Hepatocyte (in vitro differentiated cells): ENCODE results near the gene KIF5A. TPM values are rescaled to one million over a fixed set of nuclear protein-coding genes. Genes with fewer than 3 reads are reported as not detected.

Source experiments
- DNase-seq: peaks from one replicate; pipeline ENCODE4 v3.0.0-alpha.2; 2016; ENCODE audit warnings: low spot score
- H2AFZ ChIP-seq: fragments of 200-600 bp; sonication (generic); 2 replicates; pipeline ENCODE4 v1.6.0; 2016; ENCODE audit warnings: antibody characterized with exemption, mild to moderate bottlenecking
- H3K27ac ChIP-seq: fragments of 200-600 bp; sonication (generic); 2 replicates; pipeline ENCODE4 v1.5.1; 2016; ENCODE audit warnings: mild to moderate bottlenecking
- H3K27me3 ChIP-seq: fragments of 200-600 bp; sonication (generic); 2 replicates; pipeline ENCODE4 v1.6.1; 2016
- H3K36me3 ChIP-seq: fragments of 200-600 bp; sonication (generic); replicated peaks from 2 replicates; pipeline ENCODE4 v1.5.1; 2016; ENCODE audit warnings: low read depth; ENCODE audit not compliant: insufficient read depth
- H3K4me1 ChIP-seq: fragments of 200-600 bp; sonication (generic); 2 replicates; pipeline ENCODE4 v1.5.1; 2016; ENCODE audit warnings: mild to moderate bottlenecking, moderate library complexity; ENCODE audit not compliant: insufficient read depth
- H3K4me2 ChIP-seq: fragments of 200-600 bp; sonication (generic); 2 replicates; pipeline ENCODE4 v1.6.0; 2016
- H3K4me3 ChIP-seq: fragments of 200-600 bp; sonication (generic); 2 replicates; pipeline ENCODE4 v1.5.1; 2016; ENCODE audit warnings: mild to moderate bottlenecking
- H3K79me2 ChIP-seq: fragments of 200-600 bp; sonication (generic); 2 replicates; pipeline ENCODE4 v1.6.0; 2017; ENCODE audit warnings: mild to moderate bottlenecking
- H3K9me2 ChIP-seq: fragments of 200-600 bp; sonication (generic); replicated peaks from 2 replicates; pipeline ENCODE4 v1.6.0; 2017; ENCODE audit warnings: mild to moderate bottlenecking; ENCODE audit not compliant: insufficient read depth
- H3K9me3 ChIP-seq: fragments of 200-600 bp; sonication (generic); 2 replicates; pipeline ENCODE4 v1.5.1; 2016; ENCODE audit warnings: low read depth, mild to moderate bottlenecking
- H4K20me1 ChIP-seq: fragments of 200-600 bp; sonication (generic); 2 replicates; pipeline ENCODE4 v1.6.0; 2016; ENCODE audit warnings: mild to moderate bottlenecking; ENCODE audit not compliant: insufficient read depth, poor library complexity, severe bottlenecking
- CTCF ChIP-seq: fragments of 200-600 bp; sonication (generic); IDR thresholded peaks from 2 replicates; pipeline ENCODE4 v1.5.1; 2016; ENCODE audit warnings: antibody characterized with exemption, mild to moderate bottlenecking; ENCODE audit not compliant: poor library complexity
- EZH2 ChIP-seq: fragments of 200-600 bp; sonication (generic); IDR thresholded peaks from 2 replicates; pipeline ENCODE4 v1.6.1; 2016; ENCODE audit warnings: antibody characterized with exemption, mild to moderate bottlenecking, borderline replicate concordance
- EZH2phosphoT487 ChIP-seq: fragments of 200-600 bp; sonication (generic); IDR thresholded peaks from one replicate; pipeline ENCODE4 v1.6.1; 2018; ENCODE audit warnings: antibody characterized with exemption, mild to moderate bottlenecking, low read depth, moderate library complexity; ENCODE audit not compliant: unreplicated experiment, severe bottlenecking
- WGBS: methylation state at CpG from one replicate; pipeline ENCODE4 v1.1.6; 2016; ENCODE audit warnings: low lambda C conversion rate; ENCODE audit errors: missing lambda C conversion rate; 5-methylcytosine and 5-hydroxymethylcytosine counted together
- polyA plus RNA-seq: library from polyadenylated mRNA; unstranded; fragments of >200 nt; fragmentation: Nextera tagmentation; extraction: Ambion mirVana; gene quantifications from 2 replicates; pipeline ENCODE4 v1.2.1, GENCODE V29; 2016
- total RNA-seq: library from RNA; depleted of rRNA; stranded (reverse); fragments of >200 nt; gene quantifications from 2 replicates; pipeline ENCODE4 v1.2.3, GENCODE V29; 2014

Gene KIF5A
- total and polyA plus RNA-seq, 2 experiments from 2014 or later, result 0.03 to 0.18 TPM

- no peaks in the 10 kb centered on the region for H4K20me1 ChIP-seq
- 25% methylated on average over 21 of the region's 34 CpGs for WGBS
- H2AFZ ChIP-seq, result peak overlapping the region; percentile 94
- H3K9me3 ChIP-seq, result no peaks in the 10 kb centered on the region
- no peaks in the 10 kb centered on the region for H3K36me3 ChIP-seq
- H3K9me2 ChIP-seq, result no peaks in the 10 kb centered on the region
- H3K4me1 ChIP-seq, result peaks cover 20% of the 10 kb centered on the region
- no peak for DNase-seq
- peak; percentile 42 for TF ChIP-seq EZH2
- TF ChIP-seq CTCF, result no peak
- no peak for TF ChIP-seq EZH2phosphoT487
- peak overlapping the region; percentile 57 for H3K4me3 ChIP-seq
- H3K27me3 ChIP-seq, result peaks cover 42% of the 10 kb centered on the region
- H3K79me2 ChIP-seq, result no peaks in the 10 kb centered on the region
- peak overlapping the region; percentile 94 for H3K4me2 ChIP-seq
- H3K27ac ChIP-seq, result no peak overlapping the region
Observed at GRCh38 chr12:57609781-57610553, 60.1 kb downstream of the KIF5A start.

GRCh38 chr12:57610554-57611107 lies 60.8 kb downstream of the KIF5A start:
- TF ChIP-seq CTCF (no peak), EZH2 (no peak), EZH2phosphoT487 (no peak)
- no peaks in the 10 kb centered on the region for H3K9me3 ChIP-seq
- peak overlapping the region; percentile 94 for H2AFZ ChIP-seq
- H3K4me1 ChIP-seq, result peaks cover 15% of the 10 kb centered on the region
- no peak for DNase-seq
- peak overlapping the region; percentile 94 for H3K4me2 ChIP-seq
- peak overlapping the region; percentile 57 for H3K27ac ChIP-seq
- WGBS, result 6% methylated on average over 28 of the region's 29 CpGs
- peak overlapping the region; percentile 57 for H3K4me3 ChIP-seq
- H3K9me2 ChIP-seq, result no peaks in the 10 kb centered on the region
- H3K36me3 ChIP-seq, result no peaks in the 10 kb centered on the region
- no peaks in the 10 kb centered on the region for H4K20me1 ChIP-seq
- no peaks in the 10 kb centered on the region for H3K79me2 ChIP-seq
- peaks cover 48% of the 10 kb centered on the region for H3K27me3 ChIP-seq

- Histone ChIP-seq H3K79me2 (no peaks in the 10 kb centered on the region), H3K27me3 (peaks cover 52% of the 10 kb centered on the region), H3K36me3 (no peaks in the 10 kb centered on the region), H3K4me2 (peak within 1 kb of the TSS; percentile 94), H3K9me2 (no peaks in the 10 kb centered on the region), H3K4me3 (peak within 1 kb of the TSS; percentile 57), H4K20me1 (no peaks in the 10 kb centered on the region), H3K9me3 (no peaks in the 10 kb centered on the region), H3K4me1 (peaks cover 13% of the 10 kb centered on the region), H3K27ac (peak within 1 kb of the TSS; percentile 57), H2AFZ (peak within 1 kb of the TSS; percentile 94)
- TF ChIP-seq EZH2, result no peak
- no peak for TF ChIP-seq EZH2phosphoT487
- no peak for TF ChIP-seq CTCF
- 5% methylated on average over 7 of the region's 55 CpGs for WGBS
- peak; percentile 78 for DNase-seq
Observed at GRCh38 chr12:57611108-57611826, 61.4 kb downstream of the KIF5A start, which contains the start of gene ARHGEF25. Gene ARHGEF25, plus strand, starts transcription at chr12:57611435. Its CDS starts 460 bp downstream, at chr12:57611895.
